Measurements from ENCODE around the gene UACA.

- TF ChIP-seq EZH2 (IDR thresholded peaks at IDR 0.05; ENCODE audit: insufficient read depth, poor library complexity, severe bottlenecking) (no peak), EZH2phosphoT487 (IDR thresholded peaks at IDR 0.05; ENCODE audit: insufficient read depth, low read depth) (no peak)
These were observed 59.2 kb downstream of the UACA start for GRCh38 chr15:70704166-70704565.

Measured in GM23248 (cell line).